ENCODE measurements around the gene TIMM22.

Gene TIMM22

DNA sequence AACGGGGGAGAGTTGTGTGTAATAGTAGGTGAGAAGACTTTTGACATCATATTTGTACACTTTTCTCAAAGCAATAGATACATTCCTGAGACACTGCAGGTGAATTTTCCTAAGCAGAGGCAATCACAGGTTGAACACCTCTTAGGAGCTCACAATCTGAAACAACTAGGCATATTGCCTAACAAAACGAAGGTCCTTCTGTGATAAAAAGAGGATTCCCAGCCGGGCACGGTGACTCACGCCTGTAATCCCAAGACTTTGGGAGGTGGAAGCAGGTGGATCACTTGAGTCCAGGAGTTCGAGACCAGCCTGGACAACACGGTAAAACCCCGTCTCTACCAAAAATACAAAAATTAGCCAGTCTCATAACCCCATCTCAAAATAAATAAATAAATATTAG, 34.8 kb upstream of the TIMM22 start:
- Histone ChIP-seq H3K4me3 (replicated peaks; ENCODE audit: insufficient read depth, low read length) (no peak overlapping the region), H3K27ac (replicated peaks) (no peak overlapping the region), H3K27me3 (ENCODE audit: insufficient read depth, poor library complexity, severe bottlenecking) (no peaks in the 10 kb centered on the region)
- no peak for DNase-seq (ENCODE audit: low read depth in 1 of 2, low spot score in 1 of 2)
- TF ChIP-seq POLR2AphosphoS5 (IDR thresholded peaks at IDR 0.05; ENCODE audit: low read depth) (no peak), GABPA (IDR thresholded peaks at IDR 0.05; ENCODE audit: low read depth) (no peak), SPI1 (IDR thresholded peaks at IDR 0.05; ENCODE audit: borderline replicate concordance, low read depth) (no peak)
- TF ChIP-seq, protein P1, sequence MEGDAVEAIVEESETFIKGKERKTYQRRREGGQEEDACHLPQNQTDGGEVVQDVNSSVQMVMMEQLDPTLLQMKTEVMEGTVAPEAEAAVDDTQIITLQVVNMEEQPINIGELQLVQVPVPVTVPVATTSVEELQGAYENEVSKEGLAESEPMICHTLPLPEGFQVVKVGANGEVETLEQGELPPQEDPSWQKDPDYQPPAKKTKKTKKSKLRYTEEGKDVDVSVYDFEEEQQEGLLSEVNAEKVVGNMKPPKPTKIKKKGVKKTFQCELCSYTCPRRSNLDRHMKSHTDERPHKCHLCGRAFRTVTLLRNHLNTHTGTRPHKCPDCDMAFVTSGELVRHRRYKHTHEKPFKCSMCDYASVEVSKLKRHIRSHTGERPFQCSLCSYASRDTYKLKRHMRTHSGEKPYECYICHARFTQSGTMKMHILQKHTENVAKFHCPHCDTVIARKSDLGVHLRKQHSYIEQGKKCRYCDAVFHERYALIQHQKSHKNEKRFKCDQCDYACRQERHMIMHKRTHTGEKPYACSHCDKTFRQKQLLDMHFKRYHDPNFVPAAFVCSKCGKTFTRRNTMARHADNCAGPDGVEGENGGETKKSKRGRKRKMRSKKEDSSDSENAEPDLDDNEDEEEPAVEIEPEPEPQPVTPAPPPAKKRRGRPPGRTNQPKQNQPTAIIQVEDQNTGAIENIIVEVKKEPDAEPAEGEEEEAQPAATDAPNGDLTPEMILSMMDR (IDR thresholded peaks at IDR 0.05; ENCODE audit: insufficient read depth, low read length) = no peak

DNA sequence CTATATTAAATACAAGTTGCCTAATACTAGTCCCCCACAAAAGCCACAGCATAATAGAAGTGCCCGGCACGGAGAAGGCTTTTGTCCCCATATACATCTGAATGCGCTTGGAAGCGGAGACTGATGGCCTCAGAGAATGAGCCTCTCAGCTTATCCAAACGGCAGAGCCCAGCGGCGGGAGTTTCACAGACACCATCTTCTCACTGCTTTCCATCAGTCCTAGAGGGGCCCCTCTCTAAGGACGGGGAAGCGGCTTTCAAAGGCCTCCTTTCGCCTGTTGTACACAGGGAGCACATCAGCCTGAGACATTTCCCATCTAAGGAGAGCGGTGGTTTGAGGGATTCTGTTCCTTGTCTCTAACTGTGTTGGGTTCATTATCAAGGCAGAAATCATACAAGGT, 34.3 kb upstream of the TIMM22 start:
- no peak overlapping the region for H3K27ac ChIP-seq (replicated peaks)
- no peak for DNase-seq (ENCODE audit: low read depth in 1 of 2, low spot score in 1 of 2)
- no peak for TF ChIP-seq SPI1 (IDR thresholded peaks at IDR 0.05; ENCODE audit: borderline replicate concordance, low read depth)
- TF ChIP-seq, protein P2, sequence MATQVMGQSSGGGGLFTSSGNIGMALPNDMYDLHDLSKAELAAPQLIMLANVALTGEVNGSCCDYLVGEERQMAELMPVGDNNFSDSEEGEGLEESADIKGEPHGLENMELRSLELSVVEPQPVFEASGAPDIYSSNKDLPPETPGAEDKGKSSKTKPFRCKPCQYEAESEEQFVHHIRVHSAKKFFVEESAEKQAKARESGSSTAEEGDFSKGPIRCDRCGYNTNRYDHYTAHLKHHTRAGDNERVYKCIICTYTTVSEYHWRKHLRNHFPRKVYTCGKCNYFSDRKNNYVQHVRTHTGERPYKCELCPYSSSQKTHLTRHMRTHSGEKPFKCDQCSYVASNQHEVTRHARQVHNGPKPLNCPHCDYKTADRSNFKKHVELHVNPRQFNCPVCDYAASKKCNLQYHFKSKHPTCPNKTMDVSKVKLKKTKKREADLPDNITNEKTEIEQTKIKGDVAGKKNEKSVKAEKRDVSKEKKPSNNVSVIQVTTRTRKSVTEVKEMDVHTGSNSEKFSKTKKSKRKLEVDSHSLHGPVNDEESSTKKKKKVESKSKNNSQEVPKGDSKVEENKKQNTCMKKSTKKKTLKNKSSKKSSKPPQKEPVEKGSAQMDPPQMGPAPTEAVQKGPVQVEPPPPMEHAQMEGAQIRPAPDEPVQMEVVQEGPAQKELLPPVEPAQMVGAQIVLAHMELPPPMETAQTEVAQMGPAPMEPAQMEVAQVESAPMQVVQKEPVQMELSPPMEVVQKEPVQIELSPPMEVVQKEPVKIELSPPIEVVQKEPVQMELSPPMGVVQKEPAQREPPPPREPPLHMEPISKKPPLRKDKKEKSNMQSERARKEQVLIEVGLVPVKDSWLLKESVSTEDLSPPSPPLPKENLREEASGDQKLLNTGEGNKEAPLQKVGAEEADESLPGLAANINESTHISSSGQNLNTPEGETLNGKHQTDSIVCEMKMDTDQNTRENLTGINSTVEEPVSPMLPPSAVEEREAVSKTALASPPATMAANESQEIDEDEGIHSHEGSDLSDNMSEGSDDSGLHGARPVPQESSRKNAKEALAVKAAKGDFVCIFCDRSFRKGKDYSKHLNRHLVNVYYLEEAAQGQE (IDR thresholded peaks at IDR 0.05; ENCODE audit: insufficient replicate concordance, low read depth) = no peak
- TF ChIP-seq, protein P1 (IDR thresholded peaks at IDR 0.05; ENCODE audit: insufficient read depth, low read length) = no peak
- TF ChIP-seq GABPA (IDR thresholded peaks at IDR 0.05; ENCODE audit: low read depth) = no peak
- no peak for TF ChIP-seq POLR2AphosphoS5 (IDR thresholded peaks at IDR 0.05; ENCODE audit: low read depth)
- no peaks in the 10 kb centered on the region for H3K27me3 ChIP-seq (ENCODE audit: insufficient read depth, poor library complexity, severe bottlenecking)
- no peak overlapping the region for H3K4me3 ChIP-seq (replicated peaks; ENCODE audit: insufficient read depth, low read length)

DNA sequence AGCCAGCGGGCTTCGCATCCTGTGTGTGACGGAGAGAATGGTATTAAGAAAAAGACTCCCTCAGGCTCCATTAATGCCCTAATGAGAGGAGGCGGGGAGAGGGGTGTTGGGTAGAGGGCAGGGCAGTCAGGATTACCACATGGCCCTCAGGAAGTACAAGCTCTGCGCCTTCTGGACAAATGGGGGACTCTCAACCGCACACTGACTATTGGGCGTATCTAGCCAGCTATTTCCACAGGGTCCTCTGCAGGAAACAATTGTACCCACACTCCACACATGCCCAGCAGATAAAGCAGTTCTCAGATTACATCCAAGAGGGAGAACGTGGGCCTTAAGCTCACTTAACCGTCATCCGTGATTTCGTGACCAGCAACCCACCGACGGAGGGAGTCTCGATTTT, 32.1 kb upstream of the TIMM22 start:
- H3K4me3 ChIP-seq (replicated peaks; ENCODE audit: insufficient read depth, low read length) = no peak overlapping the region
- TF ChIP-seq GABPA (IDR thresholded peaks at IDR 0.05; ENCODE audit: low read depth) (no peak), POLR2AphosphoS5 (IDR thresholded peaks at IDR 0.05; ENCODE audit: low read depth) (no peak), SPI1 (IDR thresholded peaks at IDR 0.05; ENCODE audit: borderline replicate concordance, low read depth) (no peak)
- TF ChIP-seq, protein P1 (IDR thresholded peaks at IDR 0.05; ENCODE audit: insufficient read depth, low read length) = no peak
- TF ChIP-seq, protein P2 (IDR thresholded peaks at IDR 0.05; ENCODE audit: insufficient replicate concordance, low read depth) = no peak
- no peaks in the 10 kb centered on the region for H3K27me3 ChIP-seq (ENCODE audit: insufficient read depth, poor library complexity, severe bottlenecking)
- H3K27ac ChIP-seq (replicated peaks) = no peak overlapping the region
- no peak for DNase-seq (ENCODE audit: low read depth in 1 of 2, low spot score in 1 of 2)

DNA sequence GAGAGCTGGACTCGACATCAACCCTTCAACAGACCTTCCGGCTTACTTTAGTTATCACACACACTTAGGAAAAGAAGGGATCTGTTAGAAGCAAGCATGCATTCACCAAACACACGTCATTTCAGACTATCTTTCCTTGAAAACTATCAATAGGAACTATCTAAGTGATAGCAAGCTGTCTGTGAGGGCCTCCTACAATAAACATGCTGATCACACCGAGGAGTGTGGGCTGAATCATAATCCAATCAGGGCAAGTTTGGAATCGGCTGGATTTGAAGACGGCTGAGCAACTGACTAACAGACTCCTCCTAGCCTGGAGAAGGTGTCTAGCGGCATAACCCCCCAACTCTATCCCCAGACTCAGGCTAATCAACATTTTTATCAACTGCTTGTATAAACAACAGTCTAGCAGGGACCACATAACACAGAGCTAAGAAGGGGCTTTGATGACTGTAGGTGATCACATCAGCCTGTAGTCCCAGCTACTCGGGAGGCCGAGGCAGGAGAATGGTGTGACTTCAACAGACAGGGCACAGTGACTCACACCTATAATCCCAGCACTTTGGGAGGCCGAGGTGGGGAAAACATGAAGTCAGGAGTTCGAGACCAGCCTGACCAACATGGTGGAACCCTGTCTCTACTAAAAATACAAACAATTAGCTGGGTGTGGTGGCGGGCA, 31.5 kb upstream of the TIMM22 start:
- Histone ChIP-seq H3K27me3 (ENCODE audit: insufficient read depth, poor library complexity, severe bottlenecking) (no peaks in the 10 kb centered on the region), H3K4me3 (replicated peaks; ENCODE audit: insufficient read depth, low read length) (no peak overlapping the region), H3K27ac (replicated peaks) (no peak overlapping the region)
- TF ChIP-seq SPI1 (IDR thresholded peaks at IDR 0.05; ENCODE audit: borderline replicate concordance, low read depth) (no peak), GABPA (IDR thresholded peaks at IDR 0.05; ENCODE audit: low read depth) (no peak), POLR2AphosphoS5 (IDR thresholded peaks at IDR 0.05; ENCODE audit: low read depth) (no peak)
- TF ChIP-seq, protein P2 (IDR thresholded peaks at IDR 0.05; ENCODE audit: insufficient replicate concordance, low read depth) = no peak
- TF ChIP-seq, protein P1 (IDR thresholded peaks at IDR 0.05; ENCODE audit: insufficient read depth, low read length) = no peak
- no peak for DNase-seq (ENCODE audit: low read depth in 1 of 2, low spot score in 1 of 2)

All from HL-60 (cell line).